ENCODE measurements around the gene CNTN6.

GRCh38 chr3:1172644-1173043 is 79.8 kb downstream of the CNTN6 start:
- TF ChIP-seq, protein P1, sequence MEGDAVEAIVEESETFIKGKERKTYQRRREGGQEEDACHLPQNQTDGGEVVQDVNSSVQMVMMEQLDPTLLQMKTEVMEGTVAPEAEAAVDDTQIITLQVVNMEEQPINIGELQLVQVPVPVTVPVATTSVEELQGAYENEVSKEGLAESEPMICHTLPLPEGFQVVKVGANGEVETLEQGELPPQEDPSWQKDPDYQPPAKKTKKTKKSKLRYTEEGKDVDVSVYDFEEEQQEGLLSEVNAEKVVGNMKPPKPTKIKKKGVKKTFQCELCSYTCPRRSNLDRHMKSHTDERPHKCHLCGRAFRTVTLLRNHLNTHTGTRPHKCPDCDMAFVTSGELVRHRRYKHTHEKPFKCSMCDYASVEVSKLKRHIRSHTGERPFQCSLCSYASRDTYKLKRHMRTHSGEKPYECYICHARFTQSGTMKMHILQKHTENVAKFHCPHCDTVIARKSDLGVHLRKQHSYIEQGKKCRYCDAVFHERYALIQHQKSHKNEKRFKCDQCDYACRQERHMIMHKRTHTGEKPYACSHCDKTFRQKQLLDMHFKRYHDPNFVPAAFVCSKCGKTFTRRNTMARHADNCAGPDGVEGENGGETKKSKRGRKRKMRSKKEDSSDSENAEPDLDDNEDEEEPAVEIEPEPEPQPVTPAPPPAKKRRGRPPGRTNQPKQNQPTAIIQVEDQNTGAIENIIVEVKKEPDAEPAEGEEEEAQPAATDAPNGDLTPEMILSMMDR (conservative IDR thresholded peaks at IDR 0.05; ENCODE audit: low read length) = no peak
- no peak for TF ChIP-seq EZH2phosphoT487 (IDR thresholded peaks at IDR 0.05; ENCODE audit: borderline replicate concordance)
